ENCODE measurements around the gene FAM241A.

DNA sequence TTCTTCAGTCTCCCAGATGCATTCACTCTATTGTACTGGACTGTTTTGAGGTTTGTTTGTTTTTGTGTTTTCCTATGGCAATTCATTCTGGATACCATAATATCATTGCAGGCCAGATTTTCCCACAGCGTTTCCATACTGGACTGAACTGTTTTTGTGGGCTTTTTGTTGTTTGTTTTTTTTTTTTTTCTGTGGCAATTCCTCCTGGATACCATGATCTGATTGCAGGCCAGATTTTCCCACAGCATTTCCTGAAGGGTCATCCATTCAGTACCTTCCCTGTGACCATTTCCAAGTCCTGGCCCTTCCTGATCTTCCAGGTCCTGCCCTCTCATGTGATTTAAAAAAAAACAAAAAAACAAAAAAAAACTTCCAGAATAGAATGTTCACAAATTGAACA lies 33.9 kb upstream of the FAM241A start:
- TF ChIP-seq, protein P1, sequence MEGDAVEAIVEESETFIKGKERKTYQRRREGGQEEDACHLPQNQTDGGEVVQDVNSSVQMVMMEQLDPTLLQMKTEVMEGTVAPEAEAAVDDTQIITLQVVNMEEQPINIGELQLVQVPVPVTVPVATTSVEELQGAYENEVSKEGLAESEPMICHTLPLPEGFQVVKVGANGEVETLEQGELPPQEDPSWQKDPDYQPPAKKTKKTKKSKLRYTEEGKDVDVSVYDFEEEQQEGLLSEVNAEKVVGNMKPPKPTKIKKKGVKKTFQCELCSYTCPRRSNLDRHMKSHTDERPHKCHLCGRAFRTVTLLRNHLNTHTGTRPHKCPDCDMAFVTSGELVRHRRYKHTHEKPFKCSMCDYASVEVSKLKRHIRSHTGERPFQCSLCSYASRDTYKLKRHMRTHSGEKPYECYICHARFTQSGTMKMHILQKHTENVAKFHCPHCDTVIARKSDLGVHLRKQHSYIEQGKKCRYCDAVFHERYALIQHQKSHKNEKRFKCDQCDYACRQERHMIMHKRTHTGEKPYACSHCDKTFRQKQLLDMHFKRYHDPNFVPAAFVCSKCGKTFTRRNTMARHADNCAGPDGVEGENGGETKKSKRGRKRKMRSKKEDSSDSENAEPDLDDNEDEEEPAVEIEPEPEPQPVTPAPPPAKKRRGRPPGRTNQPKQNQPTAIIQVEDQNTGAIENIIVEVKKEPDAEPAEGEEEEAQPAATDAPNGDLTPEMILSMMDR (IDR thresholded peaks at IDR 0.05; ENCODE audit: insufficient read depth, low read length, poor library complexity, severe bottlenecking) = no peak
- no peak for TF ChIP-seq EZH2phosphoT487 (conservative IDR thresholded peaks at IDR 0.05; ENCODE audit: low read length)
